Lung (tissue), 12 donors: Measurements from ENCODE around the gene PAXX. TPM values are rescaled to one million over a fixed set of nuclear protein-coding genes. Genes with fewer than 3 reads are reported as not detected.
A peak's percentile ranks its signal among the peaks of the same experiment; 100 is the strongest.

ENCODE experiments used
- ATAC-seq: fragments of 200-7000 bp; cut with Tn5 transposase; one replicate; pipeline ENCODE4 v1.9.1; 2020; ENCODE audit warnings: moderate number of reproducible peaks; ENCODE audit not compliant: insufficient read depth, low FRiP score
- DNase-seq, 3 donors: peaks; one replicate each; pipeline ENCODE4 v3.0.0-alpha.2; 2013 to 2017
- H3K27ac ChIP-seq, 2 donors: one replicate each; pipeline ENCODE4 v1.5.1; 2013; ENCODE audit warnings: mild to moderate bottlenecking in 2 of 2, moderate library complexity in 2 of 2, control low read depth in 1 of 2, inconsistent platforms in 1 of 2, low read depth in 1 of 2, low read length in 1 of 2
- H3K27me3 ChIP-seq, 3 donors: one replicate each; pipeline ENCODE4 v1.5.1; 2013; ENCODE audit warnings: low read length in 2 of 3; ENCODE audit not compliant: control insufficient read depth in 3 of 3, insufficient read depth in 3 of 3
- H3K36me3 ChIP-seq, 4 donors: one replicate each; pipeline ENCODE4 v1.5.1; 2013; ENCODE audit warnings: low read length in 4 of 4, mild to moderate bottlenecking in 1 of 4, moderate library complexity in 1 of 4; ENCODE audit not compliant: control insufficient read depth in 4 of 4, insufficient read depth in 4 of 4
- H3K4me1 ChIP-seq, 5 donors: one replicate each; pipeline ENCODE4 v1.5.1; 2013; ENCODE audit warnings: low read length in 5 of 5, mild to moderate bottlenecking in 2 of 5, moderate library complexity in 1 of 5; ENCODE audit not compliant: control insufficient read depth in 5 of 5, insufficient read depth in 5 of 5
- H3K4me3 ChIP-seq: one replicate; pipeline ENCODE4 v1.5.1; 2013; ENCODE audit warnings: mild to moderate bottlenecking, control low read depth, moderate library complexity
- H3K9ac ChIP-seq, 2 donors: one replicate each; pipeline ENCODE4 v1.5.1; 2013; ENCODE audit warnings: low read length in 2 of 2, control low read depth in 1 of 2; ENCODE audit not compliant: insufficient read depth in 1 of 2
- H3K9me3 ChIP-seq, 4 donors: one replicate each; pipeline ENCODE4 v1.5.1; 2013; ENCODE audit warnings: low read length in 3 of 4, mild to moderate bottlenecking in 1 of 4, moderate library complexity in 1 of 4; ENCODE audit not compliant: control insufficient read depth in 4 of 4, insufficient read depth in 3 of 4
- CTCF ChIP-seq: IDR thresholded peaks from 2 replicates; pipeline ENCODE4 v1.5.1; 2012; ENCODE audit warnings: mild to moderate bottlenecking; ENCODE audit errors: control extremely low read depth, extremely low read depth
- WGBS, 2 donors: extraction: QIAGEN DNeasy Blood & Tissue Kit; methylation state at CpG; one replicate each; pipeline ENCODE4 v1.1.7; 2013; 5-methylcytosine and 5-hydroxymethylcytosine counted together
- polyA plus RNA-seq, 2 donors: library from polyadenylated mRNA; stranded (reverse); fragments of 200-250 nt; gene quantifications; one replicate each; pipeline ENCODE4 v1.2.1, GENCODE V29; 2013
- total RNA-seq, 2 donors: library from RNA; depleted of rRNA in 1 of 2; stranded (reverse); fragments of >200 nt in 1 of 2; gene quantifications; one replicate each; pipeline ENCODE4 v1.2.1, GENCODE V29; 2014 to 2021
- donor health status: control.
- donor health status: control.
- donor health status: Bipolar disorder and iron deficiency.
- donor health status: healthy.
- donor health status: DM: yes; HTN: yes; CAD: no.

Gene PAXX
- total and polyA plus RNA-seq, 4 donors = 16.6 to 172 (median 59.4) TPM

- peak overlapping the region in 1 of 2 donors; percentile 34 for H3K27ac ChIP-seq
- ATAC-seq (no peak), DNase-seq (no peak)
- TF ChIP-seq CTCF = no peak
- 34 to 65% methylated on average over 15 of the region's 15 CpGs for WGBS, 2 donors
- H3K27me3 ChIP-seq = peaks cover 0 to 3% (median 0%) of the 10 kb centered on the region in 3 donors
- H3K9ac ChIP-seq = no peak overlapping the region
- H3K36me3 ChIP-seq = no peaks in the 10 kb centered on the region
- peaks cover 0 to 17% (median 7%) of the 10 kb centered on the region in 5 donors for H3K4me1 ChIP-seq
- H3K9me3 ChIP-seq = no peaks in the 10 kb centered on the region
- no peak overlapping the region for H3K4me3 ChIP-seq
Measured at GRCh38 chr9:137030006-137030405, 37.8 kb downstream of the PAXX start.

GRCh38 chr9:137030538-137031527 lies 38.6 kb downstream of the PAXX start:
- peaks cover 0 to 19% (median 4%) of the 10 kb centered on the region in 5 donors for H3K4me1 ChIP-seq
- peaks cover 0 to 3% (median 0%) of the 10 kb centered on the region in 3 donors for H3K27me3 ChIP-seq
- 55 to 75% methylated on average over 65 of the region's 65 CpGs for WGBS, 2 donors
- peak overlapping the region in 1 of 2 donors; percentile 27 for H3K27ac ChIP-seq
- no peaks in the 10 kb centered on the region for H3K36me3 ChIP-seq
- DNase-seq (no peak), ATAC-seq (no peak)
- H3K9me3 ChIP-seq = no peaks in the 10 kb centered on the region
- H3K9ac ChIP-seq = no peak overlapping the region
- TF ChIP-seq CTCF = no peak
- no peak overlapping the region for H3K4me3 ChIP-seq

DNA sequence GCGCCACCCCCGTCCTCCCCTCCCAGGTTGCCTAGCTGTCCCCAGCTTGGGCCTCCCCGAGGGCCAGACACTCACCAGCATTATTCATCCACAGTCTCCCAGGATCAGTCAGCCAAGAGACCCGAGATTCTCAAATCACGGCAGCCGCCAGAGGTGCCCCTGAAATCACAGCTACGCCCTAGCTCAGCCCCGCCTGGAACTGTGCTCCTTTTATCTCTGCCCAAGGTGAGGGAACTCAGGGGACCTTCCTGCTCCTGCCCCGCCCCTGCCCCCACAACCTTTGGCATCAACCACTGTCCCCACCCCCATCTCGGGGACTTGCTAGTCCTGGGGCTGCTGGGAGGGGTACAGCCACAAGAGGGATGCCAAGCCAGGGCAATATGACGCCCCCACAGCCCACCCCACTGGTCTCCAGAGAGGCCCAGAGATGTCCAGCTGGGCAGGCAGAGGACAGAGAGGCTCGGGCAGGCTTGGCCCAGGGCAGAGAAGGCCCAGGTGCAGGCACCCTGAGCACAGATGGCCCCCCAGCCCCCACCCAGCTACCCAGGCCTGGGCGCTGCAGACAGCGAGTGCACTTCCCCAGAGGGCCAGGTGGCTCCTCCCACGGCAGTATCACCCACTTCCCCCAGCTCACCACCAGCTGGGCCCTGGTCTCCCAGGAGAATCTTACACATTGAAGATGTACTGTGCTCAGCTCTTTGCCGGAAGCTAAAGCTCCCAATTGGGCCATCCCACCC lies 39.9 kb downstream of the PAXX start, which contains the start of gene FUT7:
FUT7 (minus strand) TSS at position 185 of the 737 bp plus-strand sequence; CDS start at position 88, 97 bp downstream.
- Histone ChIP-seq H3K4me3 (no peak within 1 kb of the TSS), H3K27ac (peak within 1 kb of the TSS in 1 of 2 donors; percentile 27), H3K9ac (no peak within 1 kb of the TSS), H3K36me3 (no peaks in the 10 kb centered on the region), H3K27me3 (peaks cover 0 to 3% (median 0%) of the 10 kb centered on the region in 3 donors), H3K4me1 (peaks cover 0 to 18% (median 4%) of the 10 kb centered on the region in 5 donors), H3K9me3 (no peaks in the 10 kb centered on the region)
- TF ChIP-seq CTCF = no peak
- ATAC-seq = no peak
- no peak for DNase-seq
- WGBS, 2 donors = 29 to 54% methylated on average over 16 of the region's 16 CpGs
